ENCODE measurements around the gene PRPSAP2. TPM values are rescaled to one million over a fixed set of nuclear protein-coding genes. Genes with fewer than 3 reads are reported as not detected.

PRPSAP2 gene
- total RNA-seq, 1 experiment from 2014 or later, result 37.8 TPM

- TF ChIP-seq EGR1 (IDR thresholded peaks at IDR 0.05; ENCODE audit: low read depth) (no peak), POLR2AphosphoS5 (IDR thresholded peaks at IDR 0.05; ENCODE audit: low read depth, low read length) (no peak), ZBTB33 (IDR thresholded peaks at IDR 0.05; ENCODE audit: extremely low read depth, insufficient replicate concordance, low read length) (no peak), YY1 (IDR thresholded peaks at IDR 0.05; ENCODE audit: extremely low read depth, insufficient replicate concordance, low read depth, low read length) (no peak), CBX3 (IDR thresholded peaks at IDR 0.05; ENCODE audit: low read depth) (no peak)
- TF ChIP-seq, protein P1, sequence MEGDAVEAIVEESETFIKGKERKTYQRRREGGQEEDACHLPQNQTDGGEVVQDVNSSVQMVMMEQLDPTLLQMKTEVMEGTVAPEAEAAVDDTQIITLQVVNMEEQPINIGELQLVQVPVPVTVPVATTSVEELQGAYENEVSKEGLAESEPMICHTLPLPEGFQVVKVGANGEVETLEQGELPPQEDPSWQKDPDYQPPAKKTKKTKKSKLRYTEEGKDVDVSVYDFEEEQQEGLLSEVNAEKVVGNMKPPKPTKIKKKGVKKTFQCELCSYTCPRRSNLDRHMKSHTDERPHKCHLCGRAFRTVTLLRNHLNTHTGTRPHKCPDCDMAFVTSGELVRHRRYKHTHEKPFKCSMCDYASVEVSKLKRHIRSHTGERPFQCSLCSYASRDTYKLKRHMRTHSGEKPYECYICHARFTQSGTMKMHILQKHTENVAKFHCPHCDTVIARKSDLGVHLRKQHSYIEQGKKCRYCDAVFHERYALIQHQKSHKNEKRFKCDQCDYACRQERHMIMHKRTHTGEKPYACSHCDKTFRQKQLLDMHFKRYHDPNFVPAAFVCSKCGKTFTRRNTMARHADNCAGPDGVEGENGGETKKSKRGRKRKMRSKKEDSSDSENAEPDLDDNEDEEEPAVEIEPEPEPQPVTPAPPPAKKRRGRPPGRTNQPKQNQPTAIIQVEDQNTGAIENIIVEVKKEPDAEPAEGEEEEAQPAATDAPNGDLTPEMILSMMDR (IDR thresholded peaks at IDR 0.05 in 2 of 3, conservative IDR thresholded peaks at IDR 0.05 in 1 of 3; ENCODE audit: borderline replicate concordance in 1 of 3, insufficient read depth in 1 of 3, low read depth in 2 of 3, low read length in 2 of 3), result no peak
- TF ChIP-seq, protein P2, sequence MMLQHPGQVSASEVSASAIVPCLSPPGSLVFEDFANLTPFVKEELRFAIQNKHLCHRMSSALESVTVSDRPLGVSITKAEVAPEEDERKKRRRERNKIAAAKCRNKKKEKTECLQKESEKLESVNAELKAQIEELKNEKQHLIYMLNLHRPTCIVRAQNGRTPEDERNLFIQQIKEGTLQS (IDR thresholded peaks at IDR 0.05), result no peak
These were observed 101.9 kb downstream of the PRPSAP2 start (continued) for GRCh38 chr17:18959845-18960240.

DNA sequence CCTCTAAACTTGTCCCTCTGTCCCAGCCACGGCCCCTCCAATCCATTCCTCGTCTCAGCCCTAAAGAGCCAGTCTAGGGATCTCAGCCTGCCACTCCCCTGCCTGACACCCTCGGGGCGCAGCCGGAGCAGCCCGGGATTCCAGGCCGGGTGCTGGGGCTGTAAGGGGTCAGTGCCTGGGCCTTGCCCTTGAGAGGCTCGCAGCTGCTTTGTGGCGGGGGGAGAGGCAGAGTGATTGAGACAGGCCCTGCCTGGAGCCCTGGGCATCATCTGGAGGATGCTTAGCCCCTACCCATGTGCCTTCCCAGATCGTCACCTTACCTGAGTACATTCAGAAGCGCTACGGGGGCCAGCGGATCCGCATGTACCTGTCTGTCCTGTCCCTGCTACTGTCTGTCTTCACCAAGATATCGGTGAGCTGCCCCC is 102.3 kb downstream of the PRPSAP2 start:
- intact Hi-C loops (cut with micrococcal nuclease), result no loop called here
- ATAC-seq (no peak), DNase-seq (ENCODE audit: low read depth, low spot score) (no peak)
- ChIA-PET CTCF (interaction anchor here (1.1 to 1.6 kb wide), 3 partner anchors 8 to 335 kb away, joined by 4 to 22 read pairs (median 6); partner anchors contain the start of gene SLC5A10), POLR2A (no interaction called here), RAD21 (ENCODE audit: low non-redundant PET in 1 of 2, low total read pairs in 2 of 2, uncharacterized antibody in 2 of 2, unreplicated experiment in 2 of 2) (interaction anchor here in 1 of 2 experiments (1.4 kb wide), 1 partner anchor 15 kb away, joined by 3 read pairs; no protein-coding TSS in a partner anchor)
- no peaks in the 10 kb centered on the region for H3K36me3 ChIP-seq (ENCODE audit: control insufficient read depth in 1 of 2, insufficient read depth in 2 of 2, low read length in 2 of 2)
- H3K4me2 ChIP-seq (ENCODE audit: low read length), result no peak overlapping the region
- no peak overlapping the region for H3K9ac ChIP-seq (ENCODE audit: low read length)
- no peaks in the 10 kb centered on the region for H3K79me2 ChIP-seq (ENCODE audit: insufficient read depth, low read length)
- no peak overlapping the region for H2AFZ ChIP-seq (ENCODE audit: low read depth, low read length, poor library complexity, severe bottlenecking)
- H3K9me2 ChIP-seq (ENCODE audit: insufficient read depth), result no peaks in the 10 kb centered on the region
- no peak overlapping the region for H3K4me3 ChIP-seq (replicated peaks in 1 of 2; ENCODE audit: low read depth in 1 of 2, low read length in 2 of 2)
- BruUV-seq (replicated peaks), result no TSS peak
- no peaks in the 10 kb centered on the region for H3K27me3 ChIP-seq (ENCODE audit: insufficient read depth, low read length)
- H3K27ac ChIP-seq (ENCODE audit: low read depth, low read length), result no peak overlapping the region
- H3K4me1 ChIP-seq (ENCODE audit: control insufficient read depth in 1 of 2, insufficient read depth in 2 of 2, low read length in 2 of 2), result peaks cover 6 to 22% of the 10 kb centered on the region in 2 experiments; a peak in 3 of 4 replicates
- no peaks in the 10 kb centered on the region for H3K9me3 ChIP-seq (ENCODE audit: control insufficient read depth in 1 of 2, insufficient read depth in 1 of 2, low read depth in 1 of 2, low read length in 2 of 2)
- H4K20me1 ChIP-seq (ENCODE audit: insufficient read depth), result no peaks in the 10 kb centered on the region
- TF ChIP-seq, protein P3, sequence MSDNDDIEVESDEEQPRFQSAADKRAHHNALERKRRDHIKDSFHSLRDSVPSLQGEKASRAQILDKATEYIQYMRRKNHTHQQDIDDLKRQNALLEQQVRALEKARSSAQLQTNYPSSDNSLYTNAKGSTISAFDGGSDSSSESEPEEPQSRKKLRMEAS (IDR thresholded peaks at IDR 0.05), result no peak
- no peak for TF ChIP-seq SP1 (IDR thresholded peaks at IDR 0.05; ENCODE audit: low read depth)
- no peak for TF ChIP-seq EGR1 (IDR thresholded peaks at IDR 0.05; ENCODE audit: low read depth)
- no peak for TF ChIP-seq CBX3 (IDR thresholded peaks at IDR 0.05; ENCODE audit: low read depth)
- TF ChIP-seq FOSL1 (IDR thresholded peaks at IDR 0.05; ENCODE audit: low read depth), result no peak
- no peak for TF ChIP-seq POLR2A (IDR thresholded peaks at IDR 0.05; ENCODE audit: borderline replicate concordance, extremely low read depth, insufficient read depth, insufficient read length)
- no peak for TF ChIP-seq EZH2phosphoT487 (IDR thresholded peaks at IDR 0.05; ENCODE audit: borderline replicate concordance)
- TF ChIP-seq, protein P4, sequence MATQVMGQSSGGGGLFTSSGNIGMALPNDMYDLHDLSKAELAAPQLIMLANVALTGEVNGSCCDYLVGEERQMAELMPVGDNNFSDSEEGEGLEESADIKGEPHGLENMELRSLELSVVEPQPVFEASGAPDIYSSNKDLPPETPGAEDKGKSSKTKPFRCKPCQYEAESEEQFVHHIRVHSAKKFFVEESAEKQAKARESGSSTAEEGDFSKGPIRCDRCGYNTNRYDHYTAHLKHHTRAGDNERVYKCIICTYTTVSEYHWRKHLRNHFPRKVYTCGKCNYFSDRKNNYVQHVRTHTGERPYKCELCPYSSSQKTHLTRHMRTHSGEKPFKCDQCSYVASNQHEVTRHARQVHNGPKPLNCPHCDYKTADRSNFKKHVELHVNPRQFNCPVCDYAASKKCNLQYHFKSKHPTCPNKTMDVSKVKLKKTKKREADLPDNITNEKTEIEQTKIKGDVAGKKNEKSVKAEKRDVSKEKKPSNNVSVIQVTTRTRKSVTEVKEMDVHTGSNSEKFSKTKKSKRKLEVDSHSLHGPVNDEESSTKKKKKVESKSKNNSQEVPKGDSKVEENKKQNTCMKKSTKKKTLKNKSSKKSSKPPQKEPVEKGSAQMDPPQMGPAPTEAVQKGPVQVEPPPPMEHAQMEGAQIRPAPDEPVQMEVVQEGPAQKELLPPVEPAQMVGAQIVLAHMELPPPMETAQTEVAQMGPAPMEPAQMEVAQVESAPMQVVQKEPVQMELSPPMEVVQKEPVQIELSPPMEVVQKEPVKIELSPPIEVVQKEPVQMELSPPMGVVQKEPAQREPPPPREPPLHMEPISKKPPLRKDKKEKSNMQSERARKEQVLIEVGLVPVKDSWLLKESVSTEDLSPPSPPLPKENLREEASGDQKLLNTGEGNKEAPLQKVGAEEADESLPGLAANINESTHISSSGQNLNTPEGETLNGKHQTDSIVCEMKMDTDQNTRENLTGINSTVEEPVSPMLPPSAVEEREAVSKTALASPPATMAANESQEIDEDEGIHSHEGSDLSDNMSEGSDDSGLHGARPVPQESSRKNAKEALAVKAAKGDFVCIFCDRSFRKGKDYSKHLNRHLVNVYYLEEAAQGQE (IDR thresholded peaks at IDR 0.05; ENCODE audit: low read depth), result no peak
- TF ChIP-seq, protein P1 (IDR thresholded peaks at IDR 0.05 in 2 of 3, conservative IDR thresholded peaks at IDR 0.05 in 1 of 3; ENCODE audit: borderline replicate concordance in 1 of 3, insufficient read depth in 1 of 3, low read depth in 2 of 3, low read length in 2 of 3), result no peak

Data from HCT116 (cell line).